Lower leg skin (tissue), 4 donors: Measurements from ENCODE around the gene NFATC4. TPM values are rescaled to one million over a fixed set of nuclear protein-coding genes. Genes with fewer than 3 reads are reported as not detected.

Experiments
- DNase-seq, 2 donors: peaks; one replicate each; pipeline ENCODE4 v3.0.0-alpha.2; 2019; ENCODE audit warnings: low spot score in 2 of 2
- H3K4me3 ChIP-seq: fragments of 200-600 bp; sonication (generic); 2 replicates; pipeline ENCODE4 v1.5.1; 2017; ENCODE audit warnings: mild to moderate bottlenecking, low read depth; ENCODE audit not compliant: poor library complexity, severe bottlenecking
- CTCF ChIP-seq, 3 donors: fragments of 450-650 bp; IDR thresholded peaks; one replicate each; pipeline ENCODE4 v1.5.1; 2016; ENCODE audit warnings: antibody characterized with exemption in 3 of 3, mild to moderate bottlenecking in 3 of 3, moderate library complexity in 2 of 3
- POLR2A ChIP-seq, 2 donors: fragments of 450-650 bp; IDR thresholded peaks; one replicate each; pipeline ENCODE4 v1.6.1; 2016 to 2017; ENCODE audit warnings: antibody characterized with exemption in 2 of 2, mild to moderate bottlenecking in 1 of 2, moderate library complexity in 1 of 2
- WGBS, 2 donors: methylation state at CpG; one replicate each; pipeline ENCODE4 v1.1.5; 2018; 5-methylcytosine and 5-hydroxymethylcytosine counted together
- intact Hi-C: fragments of 100-400 bp; cut with DNase I; formaldehyde crosslinking; loops from one replicate; pipeline ENCODE4 v1.15.0; 2023; ENCODE audit warnings: low total_unique reads
- total RNA-seq, 4 donors: library from RNA; depleted of rRNA; stranded (reverse); fragments of >200 nt; gene quantifications; one replicate each; pipeline ENCODE4 v1.1.0, GENCODE V29; 2016

NFATC4 gene
- total RNA-seq, 4 donors from 2014 or later: 8.3 to 26.1 (median 14.0) TPM

DNA sequence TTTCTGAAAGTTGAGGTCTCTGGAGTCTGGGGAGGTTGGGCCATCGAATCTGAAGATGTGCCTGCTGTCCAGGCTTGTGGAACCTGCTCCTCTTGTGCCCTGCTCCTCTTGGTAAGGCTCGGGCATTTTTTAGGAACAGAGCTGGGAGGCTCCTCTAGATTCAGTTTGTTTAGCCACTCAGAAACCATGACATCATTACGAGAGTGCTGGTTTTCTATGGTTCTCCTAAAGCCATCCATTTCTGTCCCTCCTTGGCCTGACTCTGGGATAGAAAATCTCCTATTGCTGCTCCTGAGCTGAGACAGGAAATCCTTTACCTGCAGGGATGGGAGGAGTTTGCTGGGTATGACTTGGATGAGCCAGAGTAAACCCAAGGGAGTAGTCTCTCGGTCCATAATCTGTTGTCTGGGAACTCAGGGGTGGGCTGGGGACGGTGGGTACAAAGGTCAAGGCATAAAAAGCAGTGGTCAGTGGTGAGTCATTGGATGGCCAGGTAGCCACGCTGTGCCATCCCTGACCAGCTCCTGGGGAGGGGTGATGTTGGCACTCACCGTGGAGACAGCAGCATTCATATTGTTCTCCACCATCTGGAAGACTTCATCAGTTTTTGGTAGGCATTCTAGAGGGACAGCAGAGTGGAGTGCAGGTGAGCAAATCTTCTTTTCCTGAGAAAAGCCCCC lies 30.7 kb upstream of the NFATC4 start:
- no peak for DNase-seq
- intact Hi-C loops: no loop called here
- no peak for TF ChIP-seq POLR2A (IDR thresholded peaks at IDR 0.05)
- TF ChIP-seq CTCF (IDR thresholded peaks at IDR 0.05): no peak
- 82% methylated on average over 7 of the region's 7 CpGs for WGBS, 2 donors
- H3K4me3 ChIP-seq: no peak overlapping the region

- no peak for TF ChIP-seq CTCF (IDR thresholded peaks at IDR 0.05)
- TF ChIP-seq POLR2A (IDR thresholded peaks at IDR 0.05): no peak
- DNase-seq: no peak
- intact Hi-C loops: no loop called here
- 93 to 94% methylated on average over 8 of the region's 8 CpGs for WGBS, 2 donors
- no peak overlapping the region for H3K4me3 ChIP-seq
Observed at GRCh38 chr14:24337824-24338175, 30.2 kb upstream of the NFATC4 start.

DNA sequence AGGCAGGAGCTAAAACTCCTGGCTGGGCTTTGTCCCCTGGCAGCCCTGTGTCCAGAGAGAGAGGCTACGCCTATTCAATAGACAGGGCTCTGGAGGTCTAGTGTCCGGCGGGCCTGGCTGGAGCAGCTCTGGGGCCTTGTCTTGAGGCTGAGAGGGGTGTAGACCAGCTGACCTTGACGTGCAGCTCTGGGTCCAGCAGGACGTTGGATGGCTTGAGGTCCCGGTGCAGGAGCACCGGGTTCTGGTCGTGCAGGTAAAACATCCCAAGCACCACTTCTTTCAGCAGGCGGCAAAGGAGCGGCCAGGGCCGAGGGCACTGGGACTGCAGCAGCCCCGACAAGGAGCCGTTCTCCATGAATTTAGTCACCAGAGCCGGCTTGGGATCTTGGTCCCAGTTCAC lies 29.1 kb upstream of the NFATC4 start:
- no peak for DNase-seq
- TF ChIP-seq POLR2A (IDR thresholded peaks at IDR 0.05) (no peak), CTCF (IDR thresholded peaks at IDR 0.05) (no peak)
- no peak overlapping the region for H3K4me3 ChIP-seq
- intact Hi-C loops: no loop called here
- 69 to 80% methylated on average over 11 to 14 of the region's 14 CpGs for WGBS, 2 donors

GRCh38 chr14:24339284-24340151 lies 28.5 kb upstream of the NFATC4 start, which contains the start of gene RIPK3:
RIPK3 (minus strand) TSS chr14:24339991; CDS start chr14:24339826, 165 bp downstream.
- TF ChIP-seq POLR2A (IDR thresholded peaks at IDR 0.05): no peak
- peak in 1 of 2 donors; percentile 90 for DNase-seq

GRCh38 chr14:24340606-24341005 lies 27.4 kb upstream of the NFATC4 start:
- WGBS, 2 donors: 54 to 93% methylated on average over 1 of the region's 1 CpG
- H3K4me3 ChIP-seq: no peak overlapping the region
- no peak for DNase-seq
- intact Hi-C loops: no loop called here
- TF ChIP-seq CTCF (IDR thresholded peaks at IDR 0.05) (no peak), POLR2A (IDR thresholded peaks at IDR 0.05) (no peak)

More at GRCh38 chr14:24339284-24340151, 28.5 kb upstream of the NFATC4 start, which contains the start of gene RIPK3:
- WGBS, 2 donors: 11 to 16% methylated on average over 17 to 32 of the region's 51 CpGs
- H3K4me3 ChIP-seq: peak within 1 kb of the TSS; percentile 48
- intact Hi-C loops: no loop called here

DNA sequence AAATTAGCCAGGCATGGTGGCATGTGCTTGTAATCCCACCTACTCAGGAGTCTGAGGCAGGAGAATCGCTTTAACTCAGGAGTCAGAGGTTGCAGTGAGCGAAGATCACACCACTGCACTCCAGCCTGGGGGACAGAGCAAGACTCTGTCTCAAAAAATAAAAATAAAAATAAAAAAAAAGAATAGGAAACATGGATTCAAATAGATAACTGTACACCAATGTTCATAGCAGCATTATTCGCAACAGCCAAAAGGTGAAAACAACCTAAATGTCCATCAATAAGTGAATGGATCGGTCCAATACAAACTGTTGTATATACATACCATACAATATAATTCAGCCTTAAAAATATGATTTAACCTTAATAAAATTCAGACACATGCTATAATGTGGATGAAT lies 25.1 kb upstream of the NFATC4 start:
- no peak overlapping the region for H3K4me3 ChIP-seq
- intact Hi-C loops: no loop called here
- TF ChIP-seq CTCF (IDR thresholded peaks at IDR 0.05): no peak
- TF ChIP-seq POLR2A (IDR thresholded peaks at IDR 0.05): no peak
- no peak for DNase-seq
- WGBS, 2 donors: 80 to 97% methylated on average over 4 of the region's 4 CpGs
